ENCODE data around the gene CTSW.

The CTSW gene

DNA sequence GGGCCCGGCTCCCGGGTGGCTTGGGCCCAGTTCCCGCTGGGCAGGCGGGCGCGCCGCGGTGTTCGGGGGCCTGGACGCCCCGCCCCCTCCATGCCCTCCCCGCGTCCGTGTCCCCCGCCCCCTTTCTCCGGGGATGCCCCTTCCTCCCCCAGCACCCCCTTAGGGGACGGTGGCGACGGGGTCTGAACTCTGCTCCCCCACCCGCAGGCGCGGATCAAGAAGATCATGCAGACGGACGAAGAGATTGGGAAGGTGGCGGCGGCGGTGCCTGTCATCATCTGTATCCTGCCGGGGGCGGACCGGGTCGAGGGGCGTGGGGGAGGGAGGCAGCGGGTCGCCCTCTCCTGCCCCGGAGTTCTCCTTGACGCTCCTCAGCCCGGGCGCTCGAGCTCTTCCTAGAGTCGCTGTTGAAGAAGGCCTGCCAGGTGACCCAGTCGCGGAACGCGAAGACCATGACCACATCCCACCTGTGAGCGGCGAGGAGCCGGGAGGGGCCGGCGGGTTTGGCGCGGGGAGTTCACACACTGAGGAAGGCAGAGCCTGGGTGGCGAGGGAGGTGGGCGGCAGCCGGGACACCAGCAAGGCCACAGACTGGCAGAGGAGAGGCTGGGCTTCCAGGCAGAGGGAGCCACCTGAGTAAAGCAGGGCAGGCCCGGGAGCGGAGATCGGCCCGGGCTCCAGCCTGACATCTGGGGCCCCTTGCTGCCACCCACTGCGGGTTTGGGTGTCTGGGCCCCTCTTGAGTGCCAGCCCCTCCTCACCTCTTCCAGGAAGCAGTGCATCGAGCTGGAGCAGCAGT, 40.1 kb downstream of the CTSW start:
- Histone ChIP-seq H3K4me3 (ENCODE audit: low read depth in 1 of 2, low read length in 1 of 2) (peak overlapping the region; percentile 60 to 96), H3K27ac (peak overlapping the region; percentile 92), H3K27me3 (no peaks in the 10 kb centered on the region), H3K4me1 (ENCODE audit: control insufficient read depth in 1 of 2, insufficient read depth in 1 of 2, low read depth in 1 of 2, low read length in 1 of 2) (peaks cover 52 to 56% of the 10 kb centered on the region in 2 experiments), H3K36me3 (peaks cover 31% of the 10 kb centered on the region), H3K9me3 (no peaks in the 10 kb centered on the region)
- TF ChIP-seq, protein P1, sequence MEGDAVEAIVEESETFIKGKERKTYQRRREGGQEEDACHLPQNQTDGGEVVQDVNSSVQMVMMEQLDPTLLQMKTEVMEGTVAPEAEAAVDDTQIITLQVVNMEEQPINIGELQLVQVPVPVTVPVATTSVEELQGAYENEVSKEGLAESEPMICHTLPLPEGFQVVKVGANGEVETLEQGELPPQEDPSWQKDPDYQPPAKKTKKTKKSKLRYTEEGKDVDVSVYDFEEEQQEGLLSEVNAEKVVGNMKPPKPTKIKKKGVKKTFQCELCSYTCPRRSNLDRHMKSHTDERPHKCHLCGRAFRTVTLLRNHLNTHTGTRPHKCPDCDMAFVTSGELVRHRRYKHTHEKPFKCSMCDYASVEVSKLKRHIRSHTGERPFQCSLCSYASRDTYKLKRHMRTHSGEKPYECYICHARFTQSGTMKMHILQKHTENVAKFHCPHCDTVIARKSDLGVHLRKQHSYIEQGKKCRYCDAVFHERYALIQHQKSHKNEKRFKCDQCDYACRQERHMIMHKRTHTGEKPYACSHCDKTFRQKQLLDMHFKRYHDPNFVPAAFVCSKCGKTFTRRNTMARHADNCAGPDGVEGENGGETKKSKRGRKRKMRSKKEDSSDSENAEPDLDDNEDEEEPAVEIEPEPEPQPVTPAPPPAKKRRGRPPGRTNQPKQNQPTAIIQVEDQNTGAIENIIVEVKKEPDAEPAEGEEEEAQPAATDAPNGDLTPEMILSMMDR (IDR thresholded peaks at IDR 0.05): no peak

DNA sequence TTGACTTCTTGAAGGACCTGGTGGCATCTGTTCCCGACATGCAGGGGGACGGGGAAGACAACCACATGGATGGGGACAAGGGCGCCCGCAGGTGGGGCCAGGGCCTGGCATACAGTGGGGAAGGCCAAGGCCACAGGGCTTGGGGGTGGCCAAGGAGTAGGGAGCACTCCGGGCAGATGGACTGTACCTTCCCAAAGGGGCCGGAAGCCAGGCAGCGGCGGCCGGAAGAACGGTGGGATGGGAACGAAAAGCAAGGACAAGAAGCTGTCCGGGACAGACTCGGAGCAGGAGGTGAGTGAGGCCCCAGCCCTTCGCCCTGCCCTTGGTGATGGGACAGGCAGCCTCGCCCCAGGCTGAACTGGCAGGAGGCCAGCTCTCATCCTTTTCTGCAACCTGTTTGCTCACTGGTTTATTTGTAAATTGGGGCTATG, 40.8 kb downstream of the CTSW start:
- Histone ChIP-seq H3K9me3 (no peaks in the 10 kb centered on the region), H3K27me3 (no peaks in the 10 kb centered on the region), H3K27ac (peak overlapping the region; percentile 92), H3K4me3 (ENCODE audit: low read depth in 1 of 2, low read length in 1 of 2) (peak overlapping the region; percentile 60 to 96), H3K4me1 (ENCODE audit: control insufficient read depth in 1 of 2, insufficient read depth in 1 of 2, low read depth in 1 of 2, low read length in 1 of 2) (peaks cover 48 to 50% of the 10 kb centered on the region in 2 experiments), H3K36me3 (peaks cover 31% of the 10 kb centered on the region)
- TF ChIP-seq, protein P1 (IDR thresholded peaks at IDR 0.05): no peak

DNA sequence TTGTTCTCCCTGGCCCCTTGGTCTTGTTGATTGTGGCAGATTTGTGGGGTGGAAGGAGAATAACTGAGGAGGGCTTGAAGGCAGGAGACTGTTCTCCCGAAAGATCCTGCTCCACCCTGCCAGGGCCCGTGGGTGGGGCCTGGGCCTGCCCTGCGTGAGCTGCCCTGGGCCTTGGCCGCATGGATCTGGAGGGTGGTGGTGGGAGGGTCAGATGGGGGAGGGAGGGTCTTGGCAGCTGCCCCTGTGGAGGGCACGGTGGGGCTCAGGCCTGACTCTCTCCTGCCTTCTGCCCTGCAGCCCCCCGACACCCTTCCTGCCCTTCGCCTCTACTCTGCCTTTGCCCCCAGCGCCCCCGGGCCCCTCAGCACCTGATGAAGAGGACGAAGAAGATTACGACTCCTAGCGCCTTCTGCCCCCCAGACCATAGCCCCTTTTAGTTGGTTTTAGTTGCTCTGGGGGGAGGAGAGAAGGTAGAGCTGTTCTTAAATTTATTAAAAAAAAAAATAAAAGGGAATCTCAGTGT, 41.5 kb downstream of the CTSW start:
- H3K27ac ChIP-seq: no peak overlapping the region
- H3K9me3 ChIP-seq: no peaks in the 10 kb centered on the region
- peaks cover 31% of the 10 kb centered on the region for H3K36me3 ChIP-seq
- TF ChIP-seq, protein P1 (IDR thresholded peaks at IDR 0.05): no peak
- H3K27me3 ChIP-seq: no peaks in the 10 kb centered on the region
- H3K4me3 ChIP-seq (ENCODE audit: low read depth in 1 of 2, low read length in 1 of 2): no peak overlapping the region
- peaks cover 41 to 43% of the 10 kb centered on the region in 2 experiments for H3K4me1 ChIP-seq (ENCODE audit: control insufficient read depth in 1 of 2, insufficient read depth in 1 of 2, low read depth in 1 of 2, low read length in 1 of 2)

DNA sequence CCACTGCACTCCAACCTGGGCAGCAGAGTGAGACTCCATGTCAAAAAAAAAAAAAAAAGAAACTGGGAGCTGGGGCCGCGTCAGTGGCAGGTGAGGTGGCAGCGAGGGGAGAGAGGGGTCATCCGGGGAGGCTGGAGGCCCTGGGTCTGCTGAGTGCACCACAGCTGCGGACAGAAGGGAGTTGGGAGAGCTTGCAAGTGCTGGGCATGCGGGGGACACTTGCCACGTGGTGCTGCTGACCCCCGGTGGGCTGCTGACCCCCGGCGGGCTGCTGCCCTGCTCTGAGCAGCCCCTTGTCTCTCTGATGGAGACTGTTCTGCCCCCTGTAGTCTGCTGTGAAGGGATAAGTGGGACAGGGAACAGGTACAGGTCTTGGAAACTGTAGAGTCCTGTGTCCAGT, 42.2 kb downstream of the CTSW start:
- TF ChIP-seq, protein P1 (IDR thresholded peaks at IDR 0.05): no peak
- Histone ChIP-seq H3K4me3 (ENCODE audit: low read depth in 1 of 2, low read length in 1 of 2) (no peak overlapping the region), H3K27me3 (no peaks in the 10 kb centered on the region), H3K9me3 (no peaks in the 10 kb centered on the region), H3K27ac (no peak overlapping the region), H3K36me3 (peaks cover 29% of the 10 kb centered on the region), H3K4me1 (ENCODE audit: control insufficient read depth in 1 of 2, insufficient read depth in 1 of 2, low read depth in 1 of 2, low read length in 1 of 2) (peaks cover 33 to 35% of the 10 kb centered on the region in 2 experiments)

DNA sequence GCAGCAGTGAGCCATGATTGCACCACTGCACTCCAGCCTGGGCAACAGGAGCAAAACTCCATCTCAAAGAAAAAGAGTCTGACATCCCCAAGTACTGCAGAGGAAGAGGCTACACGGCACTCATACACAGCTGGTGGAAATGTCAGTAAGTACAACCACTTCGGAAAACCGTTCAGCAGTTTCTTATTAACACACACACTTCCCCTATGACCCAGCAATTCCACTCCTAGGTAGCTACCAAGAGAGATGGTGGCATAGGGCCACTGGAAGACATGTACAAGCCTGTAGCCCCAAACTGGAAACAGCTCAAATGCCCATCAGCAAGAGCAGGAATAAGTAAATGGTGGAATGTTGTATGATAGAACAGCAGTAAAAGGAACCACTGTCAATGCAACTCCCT, 42.9 kb downstream of the CTSW start:
- Histone ChIP-seq H3K27ac (peak overlapping the region; percentile 48), H3K4me3 (ENCODE audit: low read depth in 1 of 2, low read length in 1 of 2) (no peak overlapping the region), H3K27me3 (no peaks in the 10 kb centered on the region), H3K9me3 (no peaks in the 10 kb centered on the region), H3K36me3 (peaks cover 22% of the 10 kb centered on the region), H3K4me1 (ENCODE audit: control insufficient read depth in 1 of 2, insufficient read depth in 1 of 2, low read depth in 1 of 2, low read length in 1 of 2) (peaks cover 31 to 34% of the 10 kb centered on the region in 2 experiments)
- TF ChIP-seq, protein P1 (IDR thresholded peaks at IDR 0.05): no peak
